ENCODE data around the gene IL17RE. TPM values are rescaled to one million over a fixed set of nuclear protein-coding genes. Genes with fewer than 3 reads are reported as not detected.

Gene IL17RE
- total and polyA plus RNA-seq, 2 donors (not counting 1 experiment from before 2014, with no cell fraction given): 0.99 to 1.9 TPM

DNA sequence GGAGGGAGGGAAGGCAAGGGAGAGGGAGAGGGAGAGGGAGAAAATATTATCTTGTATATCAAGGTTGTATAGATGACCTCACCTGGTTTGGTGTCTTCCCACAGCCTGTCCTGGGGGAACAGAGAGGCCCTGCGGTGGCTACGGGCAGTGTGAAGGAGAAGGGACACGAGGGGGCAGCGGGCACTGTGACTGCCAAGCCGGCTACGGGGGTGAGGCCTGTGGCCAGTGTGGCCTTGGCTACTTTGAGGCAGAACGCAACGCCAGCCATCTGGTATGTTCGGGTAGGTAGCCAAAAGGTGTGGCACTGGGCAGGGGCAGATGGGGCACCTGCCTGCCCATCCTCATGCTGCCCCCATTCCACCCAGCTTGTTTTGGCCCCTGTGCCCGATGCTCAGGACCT, 38.1 kb downstream of the IL17RE start:
- Histone ChIP-seq H3K27ac (ENCODE audit: insufficient read depth, low read length) (no peak overlapping the region), H3K27me3 (ENCODE audit: control insufficient read depth, insufficient read depth, low read length) (no peaks in the 10 kb centered on the region), H3K9me3 (ENCODE audit: control insufficient read depth, insufficient read depth, low read depth, low read length) (no peaks in the 10 kb centered on the region), H3K4me1 (ENCODE audit: control insufficient read depth, extremely low read depth, insufficient read depth, low read length) (no peaks in the 10 kb centered on the region), H3K4me2 (ENCODE audit: extremely low read depth, insufficient read depth, low read length) (no peak overlapping the region), H3K36me3 (ENCODE audit: control insufficient read depth, insufficient read depth, low read length) (peaks cover 7% of the 10 kb centered on the region), H4K20me1 (ENCODE audit: control insufficient read depth, extremely low read depth, insufficient read depth, low read length) (no peaks in the 10 kb centered on the region), H2AFZ (ENCODE audit: low read length) (no peak overlapping the region), H3K4me3 (replicated peaks in 1 of 4; ENCODE audit: control extremely low read depth in 1 of 4, insufficient read depth in 1 of 4, low read depth in 3 of 4, low read length in 4 of 4) (no peak overlapping the region), H3K9ac (ENCODE audit: insufficient read depth, low read length) (no peak overlapping the region), H3K79me2 (ENCODE audit: control insufficient read depth, insufficient read depth, low read length) (no peaks in the 10 kb centered on the region)
- TF ChIP-seq, protein P1, sequence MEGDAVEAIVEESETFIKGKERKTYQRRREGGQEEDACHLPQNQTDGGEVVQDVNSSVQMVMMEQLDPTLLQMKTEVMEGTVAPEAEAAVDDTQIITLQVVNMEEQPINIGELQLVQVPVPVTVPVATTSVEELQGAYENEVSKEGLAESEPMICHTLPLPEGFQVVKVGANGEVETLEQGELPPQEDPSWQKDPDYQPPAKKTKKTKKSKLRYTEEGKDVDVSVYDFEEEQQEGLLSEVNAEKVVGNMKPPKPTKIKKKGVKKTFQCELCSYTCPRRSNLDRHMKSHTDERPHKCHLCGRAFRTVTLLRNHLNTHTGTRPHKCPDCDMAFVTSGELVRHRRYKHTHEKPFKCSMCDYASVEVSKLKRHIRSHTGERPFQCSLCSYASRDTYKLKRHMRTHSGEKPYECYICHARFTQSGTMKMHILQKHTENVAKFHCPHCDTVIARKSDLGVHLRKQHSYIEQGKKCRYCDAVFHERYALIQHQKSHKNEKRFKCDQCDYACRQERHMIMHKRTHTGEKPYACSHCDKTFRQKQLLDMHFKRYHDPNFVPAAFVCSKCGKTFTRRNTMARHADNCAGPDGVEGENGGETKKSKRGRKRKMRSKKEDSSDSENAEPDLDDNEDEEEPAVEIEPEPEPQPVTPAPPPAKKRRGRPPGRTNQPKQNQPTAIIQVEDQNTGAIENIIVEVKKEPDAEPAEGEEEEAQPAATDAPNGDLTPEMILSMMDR (conservative IDR thresholded peaks at IDR 0.05 in 1 of 2, IDR thresholded peaks at IDR 0.05 in 1 of 2; ENCODE audit: low read depth in 1 of 2, low read length in 2 of 2): no peak
- no peak for TF ChIP-seq EZH2 (IDR thresholded peaks at IDR 0.05; ENCODE audit: low read length, missing control alignments)
- DNase-seq (ENCODE audit: low read depth in 2 of 2): no peak

DNA sequence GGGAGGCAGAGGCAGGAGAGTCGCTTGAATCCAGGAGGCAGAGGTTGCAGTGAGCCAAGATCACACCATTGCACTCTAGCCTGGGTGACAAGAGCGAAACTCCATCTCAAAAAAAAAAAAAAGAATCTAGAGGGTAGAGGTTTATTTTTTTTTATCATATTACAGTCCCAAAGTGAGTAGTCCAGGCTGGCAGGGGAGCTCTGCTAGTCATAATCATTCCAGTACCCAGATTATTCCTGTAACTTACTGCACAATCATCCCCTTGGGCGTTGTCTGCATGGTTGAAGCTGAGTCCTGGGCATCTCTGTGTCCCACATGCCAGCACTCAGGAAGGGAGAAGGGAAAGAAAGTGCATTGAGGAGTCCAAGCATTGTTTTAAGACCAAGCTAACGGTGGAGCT, 39.5 kb downstream of the IL17RE start:
- no peaks in the 10 kb centered on the region for H3K27me3 ChIP-seq (ENCODE audit: control insufficient read depth, insufficient read depth, low read length)
- no peak overlapping the region for H3K4me2 ChIP-seq (ENCODE audit: extremely low read depth, insufficient read depth, low read length)
- H4K20me1 ChIP-seq (ENCODE audit: control insufficient read depth, extremely low read depth, insufficient read depth, low read length): no peaks in the 10 kb centered on the region
- H3K4me1 ChIP-seq (ENCODE audit: control insufficient read depth, extremely low read depth, insufficient read depth, low read length): no peaks in the 10 kb centered on the region
- TF ChIP-seq, protein P1 (conservative IDR thresholded peaks at IDR 0.05 in 1 of 2, IDR thresholded peaks at IDR 0.05 in 1 of 2; ENCODE audit: low read depth in 1 of 2, low read length in 2 of 2): no peak
- TF ChIP-seq EZH2 (IDR thresholded peaks at IDR 0.05; ENCODE audit: low read length, missing control alignments): no peak
- H3K9me3 ChIP-seq (ENCODE audit: control insufficient read depth, insufficient read depth, low read depth, low read length): no peaks in the 10 kb centered on the region
- H3K9ac ChIP-seq (ENCODE audit: insufficient read depth, low read length): no peak overlapping the region
- no peak for DNase-seq (ENCODE audit: low read depth in 2 of 2)
- H2AFZ ChIP-seq (ENCODE audit: low read length): no peak overlapping the region
- no peak overlapping the region for H3K27ac ChIP-seq (ENCODE audit: insufficient read depth, low read length)
- no peaks in the 10 kb centered on the region for H3K79me2 ChIP-seq (ENCODE audit: control insufficient read depth, insufficient read depth, low read length)
- peaks cover 7% of the 10 kb centered on the region for H3K36me3 ChIP-seq (ENCODE audit: control insufficient read depth, insufficient read depth, low read length)
- H3K4me3 ChIP-seq (replicated peaks in 1 of 4; ENCODE audit: control extremely low read depth in 1 of 4, insufficient read depth in 1 of 4, low read depth in 3 of 4, low read length in 4 of 4): no peak overlapping the region

DNA sequence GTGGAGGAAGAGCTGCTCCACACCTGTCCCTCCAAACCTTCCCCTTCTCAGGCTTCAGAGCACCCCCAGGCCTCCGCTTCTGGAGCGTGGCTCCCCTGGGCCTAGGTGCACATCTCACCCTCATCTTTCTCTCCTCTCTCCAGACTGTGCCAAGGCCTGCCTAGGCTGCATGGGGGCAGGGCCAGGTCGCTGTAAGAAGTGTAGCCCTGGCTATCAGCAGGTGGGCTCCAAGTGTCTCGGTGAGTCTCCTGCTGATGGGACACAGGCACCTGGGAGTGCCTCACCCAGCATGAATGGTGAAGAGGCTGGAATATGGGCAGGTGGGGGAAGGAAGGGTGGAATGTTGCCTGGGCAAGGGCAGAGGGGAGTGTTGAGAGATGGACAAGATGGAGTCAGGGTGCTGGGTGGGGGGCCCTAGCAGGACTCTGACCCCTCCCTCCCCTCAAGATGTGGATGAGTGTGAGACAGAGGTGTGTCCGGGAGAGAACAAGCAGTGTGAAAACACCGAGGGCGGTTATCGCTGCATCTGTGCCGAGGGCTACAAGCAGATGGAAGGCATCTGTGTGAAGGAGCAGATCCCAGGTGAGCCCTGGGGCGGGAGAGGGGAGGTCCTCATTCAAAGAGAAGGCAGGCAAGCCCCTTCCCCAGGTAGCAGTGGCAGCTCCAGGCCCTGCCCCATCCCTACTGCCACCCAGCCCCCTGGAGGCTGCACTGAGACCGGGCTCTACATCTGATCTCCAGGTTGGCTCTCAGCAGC, 40.5 kb downstream of the IL17RE start:
- no peaks in the 10 kb centered on the region for H3K27me3 ChIP-seq (ENCODE audit: control insufficient read depth, insufficient read depth, low read length)
- H2AFZ ChIP-seq (ENCODE audit: low read length): no peak overlapping the region
- H3K9me3 ChIP-seq (ENCODE audit: control insufficient read depth, insufficient read depth, low read depth, low read length): no peaks in the 10 kb centered on the region
- H3K4me2 ChIP-seq (ENCODE audit: extremely low read depth, insufficient read depth, low read length): no peak overlapping the region
- H3K9ac ChIP-seq (ENCODE audit: insufficient read depth, low read length): no peak overlapping the region
- no peaks in the 10 kb centered on the region for H3K79me2 ChIP-seq (ENCODE audit: control insufficient read depth, insufficient read depth, low read length)
- TF ChIP-seq, protein P1 (conservative IDR thresholded peaks at IDR 0.05 in 1 of 2, IDR thresholded peaks at IDR 0.05 in 1 of 2; ENCODE audit: low read depth in 1 of 2, low read length in 2 of 2): no peak
- no peak for TF ChIP-seq EZH2 (IDR thresholded peaks at IDR 0.05; ENCODE audit: low read length, missing control alignments)
- H3K36me3 ChIP-seq (ENCODE audit: control insufficient read depth, insufficient read depth, low read length): peaks cover 6% of the 10 kb centered on the region
- no peak overlapping the region for H3K4me3 ChIP-seq (replicated peaks in 1 of 4; ENCODE audit: control extremely low read depth in 1 of 4, insufficient read depth in 1 of 4, low read depth in 3 of 4, low read length in 4 of 4)
- no peak for DNase-seq (ENCODE audit: low read depth in 2 of 2)
- H3K27ac ChIP-seq (ENCODE audit: insufficient read depth, low read length): no peak overlapping the region
- H3K4me1 ChIP-seq (ENCODE audit: control insufficient read depth, extremely low read depth, insufficient read depth, low read length): peaks cover 4% of the 10 kb centered on the region
- H4K20me1 ChIP-seq (ENCODE audit: control insufficient read depth, extremely low read depth, insufficient read depth, low read length): no peaks in the 10 kb centered on the region

Measured in fibroblast of lung (primary cell).